GM19467 (cell line): ENCODE data around the gene UCP3.

Source experiments
- ATAC-seq: cut with Tn5 transposase; IDR thresholded peaks from one replicate; pipeline ENCODE4 v1.9.1; 2021; ENCODE audit warnings: mild to moderate bottlenecking, moderate library complexity; ENCODE audit not compliant: unreplicated experiment

Gene UCP3

DNA sequence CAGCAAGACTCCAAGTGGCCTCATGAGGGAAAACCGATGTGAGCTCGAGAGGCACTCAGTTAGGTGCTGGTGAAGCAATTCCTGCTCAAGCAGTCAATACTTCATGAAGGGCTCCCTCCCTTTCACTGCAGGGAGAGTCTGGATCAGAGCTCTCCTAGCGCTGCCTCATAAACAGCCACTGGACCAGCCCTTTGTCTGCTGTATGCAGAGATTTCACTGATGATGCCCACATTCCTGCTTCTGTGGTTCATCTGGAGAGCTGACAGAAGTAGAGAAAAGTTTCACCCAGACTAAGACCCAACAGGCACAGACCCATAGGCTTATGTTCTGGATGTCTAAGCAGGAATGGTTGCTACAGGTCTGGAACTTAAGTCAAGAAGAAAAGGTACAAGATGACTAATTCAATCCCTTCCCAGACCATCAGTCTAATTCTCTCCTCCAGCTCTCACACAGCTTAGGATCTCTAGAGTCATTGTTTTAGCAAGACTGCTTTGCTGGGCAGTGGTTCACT lies 30.3 kb downstream of the UCP3 start:
- no peak for ATAC-seq

DNA sequence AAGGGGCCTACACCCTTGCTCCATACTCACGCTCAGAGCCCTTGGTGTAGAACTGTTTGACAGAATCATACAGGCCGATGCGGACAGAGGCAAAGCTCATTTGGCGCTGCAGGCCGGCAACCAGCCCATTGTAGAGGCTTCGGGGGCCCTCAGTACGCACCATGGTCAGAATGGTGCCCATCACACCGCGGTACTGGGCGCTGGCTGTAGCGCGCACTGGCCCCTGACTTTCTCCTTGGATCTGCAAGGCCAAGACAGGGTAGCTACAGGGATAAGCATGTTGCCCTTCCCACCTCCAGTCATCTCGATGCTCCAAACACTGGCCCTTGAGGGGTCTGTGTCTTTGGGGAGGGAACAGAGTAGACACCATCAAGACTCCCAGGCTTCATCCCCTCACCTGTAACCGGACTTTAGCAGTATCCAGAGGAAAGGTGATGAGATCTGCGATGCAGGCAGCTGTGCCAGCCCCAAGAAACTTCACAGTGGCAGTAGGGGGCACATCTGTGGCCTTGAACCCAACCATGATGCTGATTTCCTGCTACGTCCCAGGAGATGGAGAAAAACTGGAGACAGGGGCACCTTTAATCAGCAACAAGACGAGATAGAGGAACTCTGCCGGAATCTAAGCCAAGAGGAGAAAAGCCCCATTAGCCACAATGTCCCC lies 30.9 kb downstream of the UCP3 start:
- no peak for ATAC-seq

- ATAC-seq, result no peak
Observed at GRCh38 chr11:73976451-73977151, 32.3 kb downstream of the UCP3 start.

- ATAC-seq, result no peak
Observed at GRCh38 chr11:73975479-73975757, 33.5 kb downstream of the UCP3 start.

DNA sequence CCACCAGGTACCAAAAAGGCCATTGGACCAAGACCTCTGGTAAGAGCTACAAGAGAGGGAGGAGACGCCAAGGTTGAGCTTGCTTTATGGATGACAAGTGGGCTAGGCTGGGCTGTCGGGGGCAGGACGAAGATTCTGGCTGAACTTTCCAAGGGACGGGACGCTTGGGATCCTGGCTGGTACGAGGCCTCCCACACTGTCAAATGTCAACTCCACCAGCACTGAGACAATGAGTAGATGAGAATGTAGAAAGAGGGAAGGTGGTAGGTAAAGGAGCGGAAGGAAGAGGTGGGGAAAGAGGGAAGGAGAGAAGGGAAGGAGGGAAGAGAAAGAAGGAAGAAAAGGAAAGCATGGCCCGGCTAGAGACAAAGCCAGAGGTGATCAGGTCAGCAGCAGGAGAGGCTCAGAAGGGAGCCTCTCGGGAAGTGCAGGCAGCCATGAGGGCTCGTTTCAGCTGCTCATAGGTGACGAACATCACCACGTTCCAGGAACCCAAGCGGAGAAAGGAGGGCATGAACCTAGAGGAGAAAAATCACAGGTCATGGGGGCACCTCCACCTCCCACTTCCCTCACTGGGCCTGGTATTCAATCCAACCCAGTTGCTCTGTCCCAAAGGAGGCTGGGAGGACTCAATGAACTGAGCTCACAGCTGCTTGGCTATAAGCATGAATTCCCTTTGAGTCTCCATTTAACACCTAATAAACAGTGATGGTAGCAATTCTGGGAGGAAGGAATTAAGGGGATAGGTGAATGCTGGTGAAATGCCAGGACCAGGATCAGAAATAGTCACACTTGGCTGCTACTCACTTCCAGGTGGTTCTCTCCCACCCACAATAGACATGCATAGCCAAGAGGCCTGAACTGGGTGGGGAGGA lies 34.0 kb downstream of the UCP3 start:
- ATAC-seq, result no peak

DNA sequence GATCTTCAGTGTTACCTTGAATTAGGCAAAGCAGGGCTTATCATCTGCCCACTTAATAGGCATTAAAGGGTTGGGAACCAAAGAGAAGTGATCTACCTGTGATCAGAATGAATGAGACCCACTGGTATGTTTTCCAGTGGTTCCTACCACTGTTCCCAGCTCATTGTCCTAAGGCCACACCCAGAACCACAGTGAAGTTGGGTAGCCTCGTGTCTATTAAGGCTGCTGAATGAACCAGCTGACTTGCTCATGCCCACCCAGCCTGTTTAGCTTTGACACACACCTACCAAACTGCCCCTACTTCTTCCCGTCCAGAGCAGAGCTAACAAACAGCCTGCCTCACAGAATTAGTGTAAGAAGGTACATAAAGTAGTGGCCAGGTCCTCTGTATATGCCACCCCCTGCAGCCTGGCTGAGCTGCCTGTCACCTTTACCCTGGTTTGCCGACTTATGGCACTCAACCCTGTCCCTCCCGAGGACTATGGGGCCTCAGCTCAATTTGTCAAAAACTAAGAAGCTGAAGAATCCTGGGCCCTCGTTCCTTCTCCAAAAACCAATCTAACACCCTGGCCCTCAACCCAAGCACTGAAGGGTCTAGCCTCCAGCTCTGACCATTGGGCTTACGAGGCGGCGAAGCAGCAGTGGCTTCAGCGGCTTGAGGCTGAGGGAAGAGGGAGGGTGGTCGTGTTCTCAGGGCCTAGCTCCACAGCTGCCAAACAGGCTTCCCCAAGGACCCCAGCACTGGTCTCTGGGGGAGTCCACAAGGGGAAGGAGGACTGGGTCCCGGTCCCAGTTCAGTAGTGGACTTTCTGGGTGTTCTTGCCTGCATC lies 36.0 kb downstream of the UCP3 start:
- ATAC-seq, result no peak

- ATAC-seq, result no peak
Observed at GRCh38 chr11:73972187-73972586, 36.7 kb downstream of the UCP3 start.

GRCh38 chr11:73971175-73971719 lies 37.6 kb downstream of the UCP3 start:
- ATAC-seq, result no peak

- no peak for ATAC-seq
Observed at GRCh38 chr11:73969991-73970800, 38.7 kb downstream of the UCP3 start.

DNA sequence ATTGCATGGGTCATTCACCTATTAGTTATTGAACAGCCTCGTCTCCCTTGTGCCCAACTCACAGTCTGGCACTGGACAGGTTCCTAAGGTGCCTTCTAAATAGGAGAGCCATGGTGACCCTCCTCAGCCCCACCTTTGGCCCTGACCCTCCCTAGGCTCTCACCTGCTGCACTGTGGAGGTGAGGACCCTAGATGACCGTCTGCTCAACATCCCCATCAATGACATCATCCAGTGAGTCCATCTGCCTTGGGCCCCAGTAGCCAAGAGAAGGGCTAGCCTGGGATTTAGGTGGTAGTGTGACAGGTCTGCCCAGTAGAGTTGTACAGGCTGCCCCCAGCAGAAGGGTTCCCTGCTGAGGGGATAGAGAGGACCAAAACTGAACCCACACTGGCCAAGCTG lies 39.8 kb downstream of the UCP3 start:
- ATAC-seq, result no peak

DNA sequence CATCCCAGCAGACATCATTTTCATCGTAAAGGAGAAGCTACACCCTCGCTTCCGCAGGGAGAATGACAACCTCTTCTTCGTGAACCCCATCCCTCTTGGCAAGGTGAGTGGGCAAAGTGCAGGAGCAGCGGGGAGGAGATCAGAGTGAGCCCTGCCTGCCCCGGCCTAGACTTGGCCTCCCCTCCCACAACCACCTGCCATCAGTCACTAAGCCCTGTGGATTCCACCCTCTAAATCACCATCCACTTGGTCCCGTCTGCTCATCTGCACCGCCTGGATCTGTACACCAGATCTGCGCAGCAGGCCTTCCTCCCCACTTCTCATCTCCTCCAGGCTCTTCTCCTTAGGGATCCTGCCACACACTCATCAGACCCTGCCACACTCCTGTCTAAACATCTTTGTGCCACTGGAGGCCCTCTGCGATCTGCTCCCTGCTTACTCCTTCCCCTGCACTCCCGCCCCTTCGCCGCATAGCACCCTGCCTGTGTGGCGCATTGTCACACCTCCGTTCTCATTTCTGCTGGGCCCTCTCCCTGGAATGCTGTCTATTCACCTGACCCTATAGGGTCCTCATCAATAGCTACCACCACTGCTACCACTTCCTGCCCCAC lies 40.4 kb downstream of the UCP3 start:
- ATAC-seq, result no peak

DNA sequence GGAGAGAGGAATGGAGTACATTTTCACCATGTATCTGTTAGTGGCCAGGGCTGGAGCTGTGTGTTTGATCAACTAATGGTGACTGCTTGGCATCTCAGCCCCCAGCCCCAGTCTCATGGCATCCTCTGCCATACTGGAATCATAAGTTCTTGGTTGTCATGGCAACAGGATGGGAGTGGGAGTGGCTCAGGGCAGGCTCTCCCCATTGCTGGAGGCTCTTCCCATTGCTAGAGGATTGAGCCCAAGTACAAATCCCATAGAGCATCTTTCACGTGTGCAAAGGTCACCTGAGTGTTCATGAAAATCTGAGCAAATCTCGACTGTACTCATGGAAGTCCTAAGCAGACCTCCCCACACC lies 43.1 kb downstream of the UCP3 start:
- no peak for ATAC-seq

- no peak for ATAC-seq
Observed at GRCh38 chr11:73965076-73965763, 43.7 kb downstream of the UCP3 start.

- no peak for ATAC-seq
Observed at GRCh38 chr11:73963861-73964260, 45.0 kb downstream of the UCP3 start.

- ATAC-seq, result no peak
Observed at GRCh38 chr11:73962101-73962705, 46.7 kb downstream of the UCP3 start.

- no peak for ATAC-seq
Observed at GRCh38 chr11:73961321-73961720, 47.6 kb downstream of the UCP3 start.

GRCh38 chr11:73958521-73959141 lies 50.3 kb downstream of the UCP3 start:
- ATAC-seq, result no peak
